HepG2 (cell line): Measurements from ENCODE around the gene NUP85. TPM values are rescaled to one million over a fixed set of nuclear protein-coding genes. Genes with fewer than 3 reads are reported as not detected.

Experiments
- ATAC-seq: fragments of 200-7000 bp; cut with Tn5 transposase; 3 replicates; pipeline ENCODE4 v1.9.1; 2020; ENCODE audit warnings: mild to moderate bottlenecking, moderate library complexity
- BruUV-seq: library from RNA; stranded (reverse); fragments of 400-500 nt; replicated peaks from 2 replicates; lab custom pipeline; 2021; lab: Mats Ljungman, UMichigan
- CTCF ChIA-PET: fragments of 300-600 bp; formaldehyde crosslinking; extraction: SDS; loops from one replicate; lab custom pipeline; 2021; ENCODE audit warnings: low total read pairs, inconsistent platforms, low intra/inter-chr PET ratio; lab: Yijun Ruan, JAX
- POLR2A ChIA-PET: fragments of 350-600 bp; sonication (Branson Sonifier 250); formaldehyde crosslinking; loops from one replicate; lab custom pipeline; 2020; ENCODE audit warnings: antibody characterized with exemption, inconsistent platforms; lab: Yijun Ruan, JAX
- DNase-seq: peaks from one replicate; pipeline ENCODE4 v3.0.0-alpha.2; 2015; ENCODE audit warnings: low spot score
- FAIRE-seq: peaks from 3 replicates; lab custom pipeline; 2011; peaks lifted over from hg19 to GRCh38; lab: Jason Lieb, UNC
- H2AFZ ChIP-seq: one replicate; pipeline ENCODE4 v1.6.1; 2011; ENCODE audit warnings: low read length, inconsistent platforms
- H3K27ac ChIP-seq: fragments of 300-600 bp; 3 replicates; pipeline ENCODE4 v1.8.0; 2011; ENCODE audit warnings: mixed run types, mild to moderate bottlenecking, mixed read lengths, low read length, inconsistent platforms; ENCODE audit not compliant: insufficient read depth; ENCODE audit errors: extremely low read length
- H3K27me3 ChIP-seq, 2 experiments: fragments of 200-600 bp in 1 of 2; 2 replicates in 1 of 2; 3 replicates in 1 of 2; pipeline versions ENCODE4 v1.6.0 to v1.8.0; 2011; ENCODE audit warnings: low read length in 2 of 2, mild to moderate bottlenecking in 2 of 2, moderate library complexity in 2 of 2, inconsistent platforms in 1 of 2; ENCODE audit not compliant: insufficient read depth in 2 of 2, control insufficient read depth in 1 of 2
- H3K36me3 ChIP-seq, 2 experiments: fragments of 200-600 bp in 1 of 2; replicated peaks in 1 of 2; 2 replicates in 1 of 2; 3 replicates in 1 of 2; pipeline versions ENCODE4 v1.5.1 to v1.8.0; 2011; ENCODE audit warnings: low read length in 2 of 2, inconsistent platforms in 1 of 2; ENCODE audit not compliant: insufficient read depth in 2 of 2, control insufficient read depth in 1 of 2
- H3K4me1 ChIP-seq: 2 replicates; pipeline ENCODE4 v1.5.1; 2012; ENCODE audit warnings: low read length, inconsistent platforms; ENCODE audit not compliant: insufficient read depth
- H3K4me2 ChIP-seq: 2 replicates; pipeline ENCODE4 v1.6.0; 2011; ENCODE audit warnings: low read depth, low read length, inconsistent platforms
- H3K4me3 ChIP-seq, 3 experiments: fragments of 200-600 bp in 1 of 3; sonication (generic), shearing (Covaris generic) in 1 of 3; replicated peaks in 1 of 3; 2 replicates each; pipeline ENCODE4 v1.5.1; 2011 to 2016; ENCODE audit warnings: low read length in 3 of 3, inconsistent platforms in 2 of 3, low read depth in 2 of 3, mild to moderate bottlenecking in 2 of 3, control low read depth in 1 of 3, mixed read lengths in 1 of 3; ENCODE audit not compliant: insufficient read depth in 1 of 3
- H3K79me2 ChIP-seq: one replicate; pipeline ENCODE4 v1.6.1; 2011; ENCODE audit warnings: low read length, inconsistent platforms; ENCODE audit not compliant: insufficient read depth
- H3K9ac ChIP-seq: 2 replicates; pipeline ENCODE4 v1.6.0; 2011; ENCODE audit warnings: mild to moderate bottlenecking, low read depth, low read length, inconsistent platforms; ENCODE audit not compliant: insufficient read depth
- H3K9me3 ChIP-seq: 2 replicates; pipeline ENCODE4 v1.5.1; 2012; ENCODE audit warnings: mild to moderate bottlenecking, low read length
- H4K20me1 ChIP-seq: 2 replicates; pipeline ENCODE4 v1.6.0; 2011; ENCODE audit warnings: inconsistent platforms, mild to moderate bottlenecking, low read length, moderate library complexity; ENCODE audit not compliant: insufficient read depth
- DMAP1 ChIP-seq: IDR thresholded peaks from 2 replicates; pipeline ENCODE4 v1.6.1; 2016
- LCORL ChIP-seq, 2 experiments: fragments of 450-650 bp in 1 of 2; sonication (generic) in 1 of 2; formaldehyde crosslinking in 1 of 2; IDR thresholded peaks; 2 replicates each; pipeline versions ENCODE4 v1.5.0 to v1.6.1; 2017 to 2020; ENCODE audit warnings: antibody characterized with exemption in 1 of 2, missing genetic modification reagents in 1 of 2
- NFYC ChIP-seq: IDR thresholded peaks from 2 replicates; pipeline ENCODE4 v1.6.1; 2016; ENCODE audit warnings: missing genetic modification reagents, missing compliant biosample characterization
- SRF ChIP-seq: IDR thresholded peaks from 2 replicates; pipeline ENCODE4 v1.6.1; 2011; ENCODE audit warnings: mild to moderate bottlenecking, low read depth, low read length, moderate library complexity
- ZFP41 ChIP-seq: sonication (generic); formaldehyde crosslinking; IDR thresholded peaks from 2 replicates; pipeline ENCODE4 v1.4.0; 2020; ENCODE audit warnings: mild to moderate bottlenecking, missing genetic modification reagents, borderline replicate concordance
- ZNF124 ChIP-seq: sonication (generic); formaldehyde crosslinking; IDR thresholded peaks from 2 replicates; pipeline ENCODE4 v1.4.0; 2020; ENCODE audit warnings: missing genetic modification reagents
- ZNF136 ChIP-seq: sonication (generic); formaldehyde crosslinking; IDR thresholded peaks from 2 replicates; pipeline ENCODE4 v1.8.1; 2022; ENCODE audit warnings: low read depth, mild to moderate bottlenecking, moderate library complexity, missing genetic modification reagents
- ZNF841 ChIP-seq: sonication (generic); formaldehyde crosslinking; IDR thresholded peaks from 2 replicates; pipeline ENCODE4 v1.8.1; 2023; ENCODE audit warnings: missing genetic modification reagents, borderline replicate concordance
- WGBS: methylation state at CpG from one replicate; pipeline ENCODE4 v1.1.6; 2017; ENCODE audit warnings: low lambda C conversion rate; 5-methylcytosine and 5-hydroxymethylcytosine counted together
- in situ Hi-C: cut with HindIII; loops from 2 replicates; pipeline ENCODE4 v1.10.0; 2017; ENCODE audit warnings: low pct_unique_long_range_greater_than_20kb; ENCODE audit not compliant: extremely low pct_ligation_motif_present
- intact Hi-C: fragments of 100-400 bp; cut with micrococcal nuclease; formaldehyde crosslinking; loops from one replicate; pipeline ENCODE4 v1.10.0; 2022; ENCODE audit not compliant: unreplicated experiment
- polyA plus RNA-seq, 8 experiments: library from polyadenylated mRNA; depleted of rRNA in 3 of 8; stranded (reverse) in 7 of 8; unstranded in 1 of 8; fragments of >200 nt; fragmentation: Illumina TruSeq in 4 of 8; extraction: Trizol in 4 of 8; gene quantifications; 2 replicates each; pipeline versions ENCODE4 v1.2.1 to v1.2.3, GENCODE V29; 2011 to 2016; ENCODE audit warnings: low read depth in 4 of 8, missing spikeins in 1 of 8, mixed read lengths in 1 of 8; ENCODE audit not compliant: insufficient read depth in 1 of 8
- total RNA-seq, 5 experiments: library from RNA; depleted of rRNA; stranded (reverse); fragments of >200 nt; fragmentation: Illumina TruSeq; extraction: Trizol; gene quantifications; 2 replicates each; pipeline ENCODE4 v1.2.3, GENCODE V29; 2016; ENCODE audit warnings: low read depth in 1 of 5
- TF ChIP-seq, protein P1 (sequence below): sonication (generic); formaldehyde crosslinking; IDR thresholded peaks from 2 replicates; pipeline ENCODE4 v1.4.0; 2020; ENCODE audit warnings: mild to moderate bottlenecking, missing genetic modification reagents
- TF ChIP-seq, protein P2 (sequence below): IDR thresholded peaks from 2 replicates; pipeline ENCODE4 v1.6.1; 2016; ENCODE audit warnings: low read depth
- TF ChIP-seq, protein P3 (sequence below): sonication (generic); formaldehyde crosslinking; IDR thresholded peaks from 2 replicates; pipeline ENCODE4 v1.8.0; 2022; ENCODE audit warnings: missing genetic modification reagents, mild to moderate bottlenecking, moderate library complexity, borderline replicate concordance
- TF ChIP-seq, protein P4 (sequence below): sonication (generic); formaldehyde crosslinking; IDR thresholded peaks from 2 replicates; pipeline ENCODE4 v1.5.1; 2020; ENCODE audit warnings: missing genetic modification reagents, mild to moderate bottlenecking, borderline replicate concordance
- TF ChIP-seq, protein P5 (sequence below): sonication (generic); formaldehyde crosslinking; IDR thresholded peaks from 2 replicates; pipeline ENCODE4 v1.5.1; 2020; ENCODE audit warnings: missing genetic modification reagents, mild to moderate bottlenecking, borderline replicate concordance

NUP85 gene
- total and polyA plus RNA-seq, 2 of the 13 experiments (the other 11 are each of a cell fraction or from before 2014, with no cell fraction given), result 89.1 to 124 TPM

DNA sequence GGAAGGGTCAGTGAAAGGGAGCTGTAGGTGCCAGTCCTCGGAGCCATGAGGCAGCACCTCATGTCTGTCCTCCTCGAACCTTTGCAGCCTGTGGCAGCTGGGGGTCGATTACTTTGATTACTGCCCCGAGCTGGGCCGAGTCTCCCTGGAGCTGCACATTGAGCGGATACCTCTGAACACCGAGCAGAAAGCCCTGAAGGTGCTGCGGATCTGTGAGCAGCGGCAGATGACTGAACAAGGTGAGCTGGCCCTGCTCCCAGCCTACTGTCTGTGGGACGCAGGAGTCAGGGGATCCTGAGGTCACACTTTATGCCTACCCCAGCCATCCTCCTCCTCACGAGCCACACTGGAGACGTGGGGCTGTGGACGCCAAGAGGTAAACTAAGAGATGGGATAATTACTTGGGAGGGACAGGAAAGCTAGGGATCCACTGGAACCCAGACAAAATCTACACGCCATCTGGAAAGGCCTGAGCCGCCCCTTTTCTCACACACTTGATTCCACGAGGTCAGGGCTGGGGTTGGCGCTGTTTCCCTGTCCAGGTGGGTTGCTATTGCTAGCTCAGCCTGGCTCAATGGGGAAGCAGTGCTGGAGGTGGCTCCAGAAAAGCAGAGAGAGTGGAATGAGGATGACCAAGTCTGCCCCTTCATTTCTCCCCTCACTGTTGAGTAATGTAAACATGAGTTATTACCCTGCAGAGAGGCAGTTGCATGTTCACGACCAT is 26.4 kb downstream of the NUP85 start (continued):
- TF ChIP-seq, protein P1, sequence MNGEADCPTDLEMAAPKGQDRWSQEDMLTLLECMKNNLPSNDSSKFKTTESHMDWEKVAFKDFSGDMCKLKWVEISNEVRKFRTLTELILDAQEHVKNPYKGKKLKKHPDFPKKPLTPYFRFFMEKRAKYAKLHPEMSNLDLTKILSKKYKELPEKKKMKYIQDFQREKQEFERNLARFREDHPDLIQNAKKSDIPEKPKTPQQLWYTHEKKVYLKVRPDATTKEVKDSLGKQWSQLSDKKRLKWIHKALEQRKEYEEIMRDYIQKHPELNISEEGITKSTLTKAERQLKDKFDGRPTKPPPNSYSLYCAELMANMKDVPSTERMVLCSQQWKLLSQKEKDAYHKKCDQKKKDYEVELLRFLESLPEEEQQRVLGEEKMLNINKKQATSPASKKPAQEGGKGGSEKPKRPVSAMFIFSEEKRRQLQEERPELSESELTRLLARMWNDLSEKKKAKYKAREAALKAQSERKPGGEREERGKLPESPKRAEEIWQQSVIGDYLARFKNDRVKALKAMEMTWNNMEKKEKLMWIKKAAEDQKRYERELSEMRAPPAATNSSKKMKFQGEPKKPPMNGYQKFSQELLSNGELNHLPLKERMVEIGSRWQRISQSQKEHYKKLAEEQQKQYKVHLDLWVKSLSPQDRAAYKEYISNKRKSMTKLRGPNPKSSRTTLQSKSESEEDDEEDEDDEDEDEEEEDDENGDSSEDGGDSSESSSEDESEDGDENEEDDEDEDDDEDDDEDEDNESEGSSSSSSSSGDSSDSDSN (CRISPR knock-in tag), result no peak

DNA sequence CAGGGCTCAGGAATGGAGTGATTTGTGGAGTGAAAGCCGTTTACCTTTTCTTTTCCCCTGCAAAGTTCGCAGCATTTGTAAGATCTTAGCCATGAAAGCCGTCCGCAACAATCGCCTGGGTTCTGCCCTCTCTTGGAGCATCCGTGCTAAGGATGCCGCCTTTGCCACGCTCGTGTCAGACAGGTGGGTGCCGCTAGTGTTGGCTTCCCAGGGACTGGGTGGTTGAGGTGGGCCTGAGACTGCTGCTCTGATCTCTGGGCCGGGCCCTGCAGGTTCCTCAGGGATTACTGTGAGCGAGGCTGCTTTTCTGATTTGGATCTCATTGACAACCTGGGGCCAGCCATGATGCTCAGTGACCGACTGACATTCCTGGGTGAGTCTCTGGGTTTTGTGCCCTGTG is 27.3 kb downstream of the NUP85 start:
- no peaks in the 10 kb centered on the region for H3K27me3 ChIP-seq
- no peak for FAIRE-seq

More for the DNA sequence above, 27.3 kb downstream of the NUP85 start:
- ATAC-seq, result no peak
- TF ChIP-seq NFYC (CRISPR knock-in tag) (no peak), DMAP1 (no peak), ZNF841 (CRISPR knock-in tag) (no peak), ZNF124 (no peak), ZFP41 (CRISPR knock-in tag) (no peak), ZNF136 (CRISPR knock-in tag) (no peak), LCORL (IDR thresholded peaks at IDR 0.05) (no peak), LCORL (CRISPR knock-in tag; IDR thresholded peaks at IDR 0.05) (no peak), SRF (no peak)
- TF ChIP-seq, protein P2, sequence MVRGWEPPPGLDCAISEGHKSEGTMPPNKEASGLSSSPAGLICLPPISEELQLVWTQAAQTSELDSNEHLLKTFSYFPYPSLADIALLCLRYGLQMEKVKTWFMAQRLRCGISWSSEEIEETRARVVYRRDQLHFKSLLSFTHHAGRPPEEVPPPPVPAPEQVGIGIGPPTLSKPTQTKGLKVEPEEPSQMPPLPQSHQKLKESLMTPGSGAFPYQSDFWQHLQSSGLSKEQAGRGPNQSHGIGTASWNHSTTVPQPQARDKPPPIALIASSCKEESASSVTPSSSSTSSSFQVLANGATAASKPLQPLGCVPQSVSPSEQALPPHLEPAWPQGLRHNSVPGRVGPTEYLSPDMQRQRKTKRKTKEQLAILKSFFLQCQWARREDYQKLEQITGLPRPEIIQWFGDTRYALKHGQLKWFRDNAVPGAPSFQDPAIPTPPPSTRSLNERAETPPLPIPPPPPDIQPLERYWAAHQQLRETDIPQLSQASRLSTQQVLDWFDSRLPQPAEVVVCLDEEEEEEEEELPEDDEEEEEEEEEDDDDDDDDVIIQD (CRISPR knock-in tag), result no peak
- TF ChIP-seq, protein P3, sequence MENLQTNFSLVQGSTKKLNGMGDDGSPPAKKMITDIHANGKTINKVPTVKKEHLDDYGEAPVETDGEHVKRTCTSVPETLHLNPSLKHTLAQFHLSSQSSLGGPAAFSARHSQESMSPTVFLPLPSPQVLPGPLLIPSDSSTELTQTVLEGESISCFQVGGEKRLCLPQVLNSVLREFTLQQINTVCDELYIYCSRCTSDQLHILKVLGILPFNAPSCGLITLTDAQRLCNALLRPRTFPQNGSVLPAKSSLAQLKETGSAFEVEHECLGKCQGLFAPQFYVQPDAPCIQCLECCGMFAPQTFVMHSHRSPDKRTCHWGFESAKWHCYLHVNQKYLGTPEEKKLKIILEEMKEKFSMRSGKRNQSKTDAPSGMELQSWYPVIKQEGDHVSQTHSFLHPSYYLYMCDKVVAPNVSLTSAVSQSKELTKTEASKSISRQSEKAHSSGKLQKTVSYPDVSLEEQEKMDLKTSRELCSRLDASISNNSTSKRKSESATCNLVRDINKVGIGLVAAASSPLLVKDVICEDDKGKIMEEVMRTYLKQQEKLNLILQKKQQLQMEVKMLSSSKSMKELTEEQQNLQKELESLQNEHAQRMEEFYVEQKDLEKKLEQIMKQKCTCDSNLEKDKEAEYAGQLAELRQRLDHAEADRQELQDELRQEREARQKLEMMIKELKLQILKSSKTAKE, result no peak
- TF ChIP-seq, protein P4, sequence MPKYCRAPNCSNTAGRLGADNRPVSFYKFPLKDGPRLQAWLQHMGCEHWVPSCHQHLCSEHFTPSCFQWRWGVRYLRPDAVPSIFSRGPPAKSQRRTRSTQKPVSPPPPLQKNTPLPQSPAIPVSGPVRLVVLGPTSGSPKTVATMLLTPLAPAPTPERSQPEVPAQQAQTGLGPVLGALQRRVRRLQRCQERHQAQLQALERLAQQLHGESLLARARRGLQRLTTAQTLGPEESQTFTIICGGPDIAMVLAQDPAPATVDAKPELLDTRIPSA (CRISPR knock-in tag), result no peak
- TF ChIP-seq, protein P5, sequence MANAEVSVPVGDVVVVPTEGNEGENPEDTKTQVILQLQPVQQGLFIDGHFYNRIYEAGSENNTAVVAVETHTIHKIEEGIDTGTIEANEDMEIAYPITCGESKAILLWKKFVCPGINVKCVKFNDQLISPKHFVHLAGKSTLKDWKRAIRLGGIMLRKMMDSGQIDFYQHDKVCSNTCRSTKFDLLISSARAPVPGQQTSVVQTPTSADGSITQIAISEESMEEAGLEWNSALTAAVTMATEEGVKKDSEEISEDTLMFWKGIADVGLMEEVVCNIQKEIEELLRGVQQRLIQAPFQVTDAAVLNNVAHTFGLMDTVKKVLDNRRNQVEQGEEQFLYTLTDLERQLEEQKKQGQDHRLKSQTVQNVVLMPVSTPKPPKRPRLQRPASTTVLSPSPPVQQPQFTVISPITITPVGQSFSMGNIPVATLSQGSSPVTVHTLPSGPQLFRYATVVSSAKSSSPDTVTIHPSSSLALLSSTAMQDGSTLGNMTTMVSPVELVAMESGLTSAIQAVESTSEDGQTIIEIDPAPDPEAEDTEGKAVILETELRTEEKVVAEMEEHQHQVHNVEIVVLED, result no peak
- H3K4me2 ChIP-seq, result no peak overlapping the region
- no peak for DNase-seq
- POLR2A ChIA-PET, result no interaction called here
- WGBS, result over 99% methylated on average over 11 of the region's 13 CpGs
- H3K9ac ChIP-seq, result no peak overlapping the region
- no TSS peak for BruUV-seq
- peaks cover 57 to 86% of the 10 kb centered on the region in 2 experiments for H3K36me3 ChIP-seq
- H3K27ac ChIP-seq, result no peak overlapping the region
- no peaks in the 10 kb centered on the region for H3K79me2 ChIP-seq
- intact Hi-C loops, result no loop called here
- CTCF ChIA-PET, result no interaction called here
- H3K4me3 ChIP-seq, result no peak overlapping the region
- no peaks in the 10 kb centered on the region for H3K4me1 ChIP-seq
- H3K9me3 ChIP-seq, result no peaks in the 10 kb centered on the region
- H2AFZ ChIP-seq, result no peak overlapping the region
- in situ Hi-C loops, result no loop called here
- no peaks in the 10 kb centered on the region for H4K20me1 ChIP-seq
